Measurements from ENCODE around the gene EGFR.

EGFR gene

DNA sequence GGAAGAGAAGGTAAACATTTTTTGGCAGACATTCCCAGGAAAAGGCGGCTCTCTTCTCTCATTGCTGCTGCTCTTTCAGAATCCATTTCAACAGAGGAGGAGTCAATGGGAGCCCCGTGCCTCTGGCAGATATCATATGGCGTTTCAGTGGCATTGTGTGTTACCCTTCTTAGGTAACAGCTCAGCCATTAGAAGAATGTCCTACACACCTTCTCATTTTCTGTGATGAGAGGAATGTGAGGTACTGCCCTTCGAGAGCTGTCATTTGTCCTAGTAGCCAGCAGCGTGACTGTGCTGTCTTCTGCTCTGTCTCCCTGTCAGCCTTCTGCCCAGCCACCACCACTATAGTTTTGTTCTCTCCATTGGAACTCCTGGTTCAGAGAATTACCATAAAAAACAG lies 102.4 kb downstream of the EGFR start:
- no peak for DNase-seq (ENCODE audit: low read depth in 2 of 2, low spot score in 1 of 2)

- DNase-seq (ENCODE audit: low read depth in 2 of 2, low spot score in 1 of 2) = no peak
Observed at GRCh38 chr7:55122263-55122662, 103.4 kb downstream of the EGFR start.

DNA sequence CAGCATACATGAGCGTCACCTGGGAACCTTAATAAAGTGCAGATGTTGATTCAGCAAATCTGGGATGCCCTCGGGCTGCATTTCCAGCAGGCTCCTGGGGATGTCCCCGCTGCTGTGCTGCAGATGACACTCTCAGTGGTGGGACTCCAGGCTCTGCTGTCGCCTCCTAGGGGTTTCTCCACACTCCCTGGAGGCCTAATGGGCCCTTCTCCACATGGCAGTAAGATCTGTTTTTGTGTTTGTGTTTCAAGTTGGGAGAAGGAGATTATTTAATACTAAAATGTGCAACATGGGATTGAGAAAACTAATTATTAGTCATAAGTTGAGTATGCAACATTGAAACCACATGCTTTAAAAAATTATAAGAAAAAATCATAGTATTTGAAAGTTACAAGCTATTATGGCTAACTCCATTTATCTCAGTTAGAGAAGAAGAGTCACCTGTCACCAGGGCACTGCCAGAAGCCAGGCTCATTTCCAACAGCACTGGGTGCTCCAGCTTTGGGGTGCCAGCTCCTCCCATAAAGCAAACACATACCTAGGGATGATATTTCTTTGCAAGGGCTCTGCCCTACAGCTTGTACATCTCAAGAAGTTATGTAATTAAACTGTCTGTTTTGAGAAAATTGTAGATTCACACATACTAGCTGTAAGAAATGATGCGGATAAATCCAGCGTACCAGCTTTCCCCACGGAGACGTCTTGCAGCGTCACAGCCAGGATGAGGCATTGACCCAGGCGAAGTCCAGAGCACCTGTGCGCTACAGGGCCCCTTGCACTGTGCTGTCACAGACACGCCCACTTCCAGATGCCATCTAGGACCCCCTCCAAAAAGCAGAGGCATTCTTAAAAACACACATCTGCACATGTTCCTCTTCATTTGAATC lies 106.4 kb downstream of the EGFR start:
- no peak for DNase-seq (ENCODE audit: low read depth in 2 of 2, low spot score in 1 of 2)

DNA sequence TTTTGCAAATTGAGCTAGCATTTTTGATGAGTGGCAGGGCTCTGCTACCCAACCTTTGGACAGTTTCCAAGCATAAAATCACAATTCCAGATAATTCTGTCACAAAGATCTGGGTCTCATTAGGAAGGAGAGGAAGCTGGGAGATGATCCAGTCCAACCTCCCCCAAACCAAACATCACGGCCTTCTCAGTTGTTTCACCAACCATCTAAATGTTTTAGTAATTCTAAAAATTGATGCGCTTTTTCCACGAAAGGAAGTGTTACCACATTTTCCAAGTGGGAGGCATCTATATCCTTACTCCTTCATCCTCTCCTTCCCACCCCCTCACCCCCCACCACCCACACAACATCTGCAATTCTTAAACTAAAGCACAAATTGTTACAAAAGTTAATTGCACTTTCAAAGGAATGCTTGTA lies 108.3 kb downstream of the EGFR start:
- no peak for DNase-seq (ENCODE audit: low read depth in 2 of 2, low spot score in 1 of 2)

DNA sequence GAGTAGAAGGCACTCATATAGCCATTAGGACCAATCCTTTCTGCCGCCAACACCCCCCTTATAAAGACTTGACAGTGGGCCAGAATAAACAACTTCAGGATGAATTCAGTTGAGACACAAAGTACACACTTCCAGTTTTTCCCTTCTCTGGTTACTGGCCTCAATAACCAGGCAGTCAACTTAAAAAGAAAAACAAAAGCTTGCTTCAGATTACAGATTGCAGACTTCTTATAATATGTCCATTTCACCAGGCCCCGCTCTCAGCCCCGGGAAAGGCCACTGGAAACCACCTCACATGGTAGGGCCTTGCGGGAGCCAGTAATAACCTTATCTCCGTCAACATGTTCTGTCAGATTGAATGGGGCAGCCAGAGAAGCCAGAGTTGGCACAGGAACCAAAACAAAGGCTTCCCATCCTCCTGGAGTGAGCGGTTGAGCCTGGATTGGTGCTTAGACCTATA lies 108.8 kb downstream of the EGFR start:
- no peak for DNase-seq (ENCODE audit: low read depth in 2 of 2, low spot score in 1 of 2)

- no peak for DNase-seq (ENCODE audit: low read depth in 2 of 2, low spot score in 1 of 2)
Observed at GRCh38 chr7:55128693-55129394, 110.0 kb downstream of the EGFR start.

- DNase-seq (ENCODE audit: low read depth in 2 of 2, low spot score in 1 of 2) = no peak
Observed at GRCh38 chr7:55129541-55130394, 111.0 kb downstream of the EGFR start.

GRCh38 chr7:55130395-55131141 lies 111.8 kb downstream of the EGFR start:
- no peak for DNase-seq (ENCODE audit: low read depth in 2 of 2, low spot score in 1 of 2)

DNA sequence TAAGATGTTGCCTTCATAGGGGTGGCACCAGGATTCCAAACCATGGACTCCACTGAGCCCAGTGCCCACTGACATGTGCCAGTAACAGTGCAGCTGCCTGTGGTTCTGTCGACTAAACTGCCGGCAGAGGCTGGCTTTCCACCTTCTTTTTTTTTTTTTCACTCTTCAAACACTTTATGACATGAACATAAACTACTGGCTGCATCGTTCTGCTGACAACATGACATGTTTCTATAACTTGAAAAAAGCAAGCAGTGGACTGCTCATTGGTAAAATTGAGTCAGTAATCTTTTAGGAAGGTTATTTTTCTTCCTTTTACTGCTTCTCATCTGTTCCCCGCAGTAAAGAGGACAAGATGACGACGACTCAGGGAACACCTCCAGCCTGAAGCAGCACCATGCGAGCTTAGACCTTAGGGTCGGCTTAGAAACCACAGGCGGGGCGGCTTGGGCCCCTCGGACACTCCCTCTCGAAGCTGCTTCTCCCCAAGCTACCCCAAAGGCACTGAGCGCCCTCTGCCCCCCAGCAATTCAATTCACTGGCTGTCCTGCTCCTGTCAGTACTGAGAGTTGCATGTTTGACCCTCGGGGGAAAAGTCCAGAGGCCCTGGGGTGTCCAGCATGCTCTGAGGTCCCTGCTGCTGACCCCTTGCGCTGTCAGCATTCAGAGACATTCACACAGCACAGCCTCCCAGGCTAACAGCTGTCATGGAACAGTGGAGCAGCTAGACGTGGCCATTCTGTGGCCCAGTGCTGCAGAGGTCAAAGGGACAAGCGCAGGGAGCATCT lies 112.5 kb downstream of the EGFR start:
- no peak for DNase-seq (ENCODE audit: low read depth in 2 of 2, low spot score in 1 of 2)

- DNase-seq (ENCODE audit: low read depth in 2 of 2, low spot score in 1 of 2) = no peak
Observed at GRCh38 chr7:55132550-55132889, 113.7 kb downstream of the EGFR start.

- no peak for DNase-seq (ENCODE audit: low read depth in 2 of 2, low spot score in 1 of 2)
Observed at GRCh38 chr7:55132890-55133551, 114.2 kb downstream of the EGFR start.

DNA sequence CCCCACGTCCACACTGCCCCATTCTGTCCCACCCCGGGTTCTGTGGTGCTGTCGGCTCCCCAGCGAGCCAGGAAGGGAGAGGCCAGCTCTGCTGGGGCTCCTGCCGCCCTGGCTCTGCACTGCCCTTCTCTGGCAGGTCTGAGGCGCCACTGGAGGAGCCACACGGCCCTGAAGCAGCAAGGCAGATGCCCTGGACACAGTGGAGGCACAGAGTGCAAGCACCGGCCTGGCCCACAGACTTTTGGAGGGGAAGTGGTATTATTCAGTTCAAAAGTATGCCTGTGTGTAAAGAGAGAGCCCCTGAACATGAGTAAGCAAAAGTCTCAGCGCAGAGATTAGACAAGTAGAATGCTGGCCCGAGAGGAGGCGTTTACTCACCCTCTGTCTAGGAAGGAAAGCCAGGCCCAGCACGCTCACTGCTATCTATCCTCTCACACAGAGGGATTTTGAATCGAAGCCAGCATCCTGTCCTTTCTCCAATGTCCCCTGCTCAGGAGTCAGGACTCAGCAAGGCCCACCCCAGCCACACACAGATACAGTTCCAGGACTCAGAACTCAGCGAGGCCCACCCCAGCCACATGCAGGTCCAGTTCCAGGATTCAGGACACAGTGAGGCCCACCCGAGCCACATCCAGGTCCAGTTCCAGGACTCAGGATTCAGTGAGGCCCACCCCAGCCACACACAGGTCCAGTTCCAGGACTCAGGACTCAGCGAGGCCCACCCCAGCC lies 115.0 kb downstream of the EGFR start:
- no peak for DNase-seq (ENCODE audit: low read depth in 2 of 2, low spot score in 1 of 2)

DNA sequence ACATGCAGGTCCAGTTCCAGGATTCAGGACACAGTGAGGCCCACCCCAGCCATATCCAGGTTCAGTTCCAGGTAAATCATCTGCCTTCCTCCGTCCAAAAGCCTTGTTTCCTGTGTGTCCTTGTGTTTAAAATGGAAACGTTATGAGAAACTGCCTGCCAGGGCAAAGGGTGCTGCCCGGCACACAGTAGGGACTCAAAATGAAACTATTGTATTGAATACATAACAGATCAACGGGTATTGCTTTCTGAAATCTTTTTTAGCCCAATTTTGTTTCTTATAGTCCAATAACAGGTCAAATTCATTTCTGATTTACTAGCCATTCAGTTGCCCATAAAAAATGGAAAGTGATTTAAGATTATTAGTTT lies 115.5 kb downstream of the EGFR start:
- DNase-seq (ENCODE audit: low read depth in 2 of 2, low spot score in 1 of 2) = no peak

DNA sequence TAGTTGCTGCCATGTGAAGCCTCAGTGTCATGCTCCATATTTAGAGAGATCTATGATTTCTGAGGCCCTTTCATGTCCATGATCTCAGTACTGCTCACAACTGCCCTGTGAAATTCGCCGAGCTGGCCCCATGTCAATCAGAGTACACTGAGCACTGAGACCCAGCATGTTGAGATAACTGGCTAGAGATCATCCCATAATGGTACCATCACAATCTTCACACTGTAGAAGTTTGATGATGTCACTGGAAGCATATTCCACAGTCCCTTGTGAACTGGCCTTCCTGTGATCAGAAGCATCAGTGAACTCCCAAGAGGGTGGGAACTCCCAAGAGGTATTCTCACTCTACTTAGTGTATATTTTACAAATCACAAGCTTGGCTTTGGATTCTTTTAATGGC lies 116.0 kb downstream of the EGFR start:
- no peak for DNase-seq (ENCODE audit: low read depth in 2 of 2, low spot score in 1 of 2)

GRCh38 chr7:55135462-55135861 lies 116.6 kb downstream of the EGFR start:
- DNase-seq (ENCODE audit: low read depth in 2 of 2, low spot score in 1 of 2) = no peak

DNA sequence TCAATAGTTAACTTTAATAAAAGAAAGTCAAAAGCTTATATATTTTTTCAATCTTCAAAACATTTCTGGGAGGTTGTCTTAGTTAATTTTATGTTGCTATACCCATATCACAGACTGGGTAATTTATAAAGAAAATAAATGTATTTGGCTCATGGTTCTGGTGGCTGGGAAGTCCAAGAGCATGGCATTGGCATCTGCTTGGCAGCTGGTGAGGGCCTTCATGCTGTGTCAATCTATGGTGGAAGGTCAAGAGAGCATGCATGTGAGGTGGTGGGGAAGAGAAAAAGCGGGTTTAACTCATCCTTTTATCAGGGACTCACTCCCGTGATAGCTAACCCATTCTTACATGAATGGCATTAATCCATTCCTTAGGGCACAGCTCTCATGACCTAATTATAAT lies 119.8 kb downstream of the EGFR start:
- DNase-seq (ENCODE audit: low read depth in 2 of 2, low spot score in 1 of 2) = no peak

- no peak for DNase-seq (ENCODE audit: low read depth in 2 of 2, low spot score in 1 of 2)
Observed at GRCh38 chr7:55140221-55140940, 121.6 kb downstream of the EGFR start.

DNA sequence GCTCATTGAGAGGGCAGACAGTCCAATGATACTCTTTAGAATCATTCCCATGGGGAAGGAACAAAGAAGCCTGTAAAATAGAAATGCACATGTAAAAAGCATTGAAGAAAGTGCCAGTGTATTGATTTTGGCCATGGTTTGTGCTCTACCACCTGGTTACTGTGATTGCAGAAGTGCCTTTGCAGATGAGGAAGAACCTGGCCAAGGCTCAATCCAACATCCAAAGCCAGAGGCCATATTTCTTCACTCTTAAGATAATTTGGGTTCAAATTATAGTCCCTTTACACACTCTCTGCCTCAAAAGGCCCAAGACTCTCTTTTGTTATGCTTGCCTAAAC lies 122.1 kb downstream of the EGFR start:
- DNase-seq (ENCODE audit: low read depth in 2 of 2, low spot score in 1 of 2) = no peak

Data from stimulated activated CD8-positive, alpha-beta memory T cell treated with anti-CD3 and anti-CD28 coated beads, Interleukin-4, amount 100 ng/mL, for 1 hour (primary cell).